ENCODE data around the gene HOXC4. TPM values are rescaled to one million over a fixed set of nuclear protein-coding genes. Genes with fewer than 3 reads are reported as not detected.
A peak's percentile ranks its signal among the peaks of the same experiment; 100 is the strongest.

The HOXC4 gene
- total RNA-seq, 1 donor from 2014 or later: not detected

DNA sequence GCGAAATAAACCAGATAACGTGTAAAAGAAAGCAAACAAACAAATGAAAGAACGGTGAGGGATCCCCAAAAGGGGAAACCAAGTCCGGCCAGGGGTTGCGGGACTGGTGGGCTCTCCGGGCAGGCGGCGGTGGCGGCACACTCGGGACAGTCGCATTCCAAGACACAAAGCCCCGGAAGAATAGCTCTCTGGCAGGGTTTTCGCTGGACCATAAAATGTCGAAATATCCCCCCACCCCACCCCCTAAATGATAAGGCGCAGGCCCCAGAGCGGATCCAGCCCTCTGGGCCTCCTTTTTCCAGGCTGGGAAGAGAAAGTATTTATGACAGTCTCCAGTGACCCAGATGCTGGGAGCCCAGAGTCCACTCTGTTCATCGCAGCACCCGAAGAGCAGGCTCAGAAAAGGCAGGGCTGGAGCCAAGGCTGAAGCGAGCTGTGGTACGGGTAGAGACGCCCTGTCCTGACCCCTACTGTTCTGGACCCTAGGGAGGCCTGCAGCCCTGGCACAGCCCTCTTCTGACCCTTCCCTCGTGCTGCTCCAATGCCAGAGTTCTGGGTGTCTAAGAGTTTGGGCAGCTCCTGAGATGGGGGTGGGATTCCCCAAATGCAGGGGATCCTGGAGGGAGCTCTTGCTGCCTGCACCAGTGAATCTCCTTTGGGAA, 46.9 kb upstream of the HOXC4 start:
- Mint-ChIP-seq H3K36me3 (ENCODE audit: low read depth, unreplicated experiment) (peaks cover 2% of the 10 kb centered on the region), H3K4me3 (ENCODE audit: unreplicated experiment) (no peak overlapping the region), H3K27ac (ENCODE audit: unreplicated experiment) (no peak overlapping the region), H3K27me3 (ENCODE audit: low read depth, unreplicated experiment) (peaks cover 91% of the 10 kb centered on the region), H3K4me1 (ENCODE audit: low read depth, unreplicated experiment) (no peaks in the 10 kb centered on the region), H3K9me3 (ENCODE audit: unreplicated experiment) (peaks cover 16% of the 10 kb centered on the region)
- Histone ChIP-seq H3K4me3 (ENCODE audit: insufficient read depth, low read depth, low read length) (peak overlapping the region; percentile 31), H3K36me3 (ENCODE audit: insufficient read depth, low read length) (no peaks in the 10 kb centered on the region), H3K4me1 (ENCODE audit: insufficient read depth, low read length) (peaks cover 5% of the 10 kb centered on the region), H3K27ac (ENCODE audit: low read depth, low read length) (no peak overlapping the region), H3K27me3 (ENCODE audit: insufficient read depth, low read length) (peaks cover 91% of the 10 kb centered on the region), H3K9ac (ENCODE audit: low read length) (peak overlapping the region; percentile 43), H4K20me1 (ENCODE audit: insufficient read depth, low read length) (no peaks in the 10 kb centered on the region), H3K9me3 (ENCODE audit: insufficient read depth, low read depth, low read length) (no peaks in the 10 kb centered on the region), H3K4me2 (ENCODE audit: low read length) (peak overlapping the region; percentile 82), H3K79me2 (ENCODE audit: insufficient read depth, low read length) (no peaks in the 10 kb centered on the region), H2AFZ (ENCODE audit: low read depth, low read length) (peak overlapping the region; percentile 37)
- TF ChIP-seq CTCF (IDR thresholded peaks at IDR 0.05; ENCODE audit: insufficient read depth, low read depth, low read length): no peak
- no peak for TF ChIP-seq EZH2 (IDR thresholded peaks at IDR 0.05; ENCODE audit: insufficient read depth, low read length)
- FAIRE-seq (no peak), DNase-seq (ENCODE audit: low read depth) (no peak)

- Mint-ChIP-seq H3K27me3 (ENCODE audit: low read depth, unreplicated experiment) (peaks cover 90% of the 10 kb centered on the region), H3K9me3 (ENCODE audit: unreplicated experiment) (peaks cover 10% of the 10 kb centered on the region), H3K27ac (ENCODE audit: unreplicated experiment) (no peak overlapping the region), H3K4me1 (ENCODE audit: low read depth, unreplicated experiment) (no peaks in the 10 kb centered on the region), H3K4me3 (ENCODE audit: unreplicated experiment) (no peak overlapping the region), H3K36me3 (ENCODE audit: low read depth, unreplicated experiment) (peaks cover 2% of the 10 kb centered on the region)
- Histone ChIP-seq H4K20me1 (ENCODE audit: insufficient read depth, low read length) (no peaks in the 10 kb centered on the region), H3K4me2 (ENCODE audit: low read length) (no peak overlapping the region), H3K27me3 (ENCODE audit: insufficient read depth, low read length) (peaks cover 90% of the 10 kb centered on the region), H2AFZ (ENCODE audit: low read depth, low read length) (no peak overlapping the region), H3K9me3 (ENCODE audit: insufficient read depth, low read depth, low read length) (no peaks in the 10 kb centered on the region), H3K27ac (ENCODE audit: low read depth, low read length) (no peak overlapping the region), H3K9ac (ENCODE audit: low read length) (no peak overlapping the region), H3K36me3 (ENCODE audit: insufficient read depth, low read length) (no peaks in the 10 kb centered on the region), H3K4me3 (ENCODE audit: insufficient read depth, low read depth, low read length) (no peak overlapping the region), H3K4me1 (ENCODE audit: insufficient read depth, low read length) (peaks cover 5% of the 10 kb centered on the region), H3K79me2 (ENCODE audit: insufficient read depth, low read length) (no peaks in the 10 kb centered on the region)
- TF ChIP-seq EZH2 (IDR thresholded peaks at IDR 0.05; ENCODE audit: insufficient read depth, low read length): no peak
- TF ChIP-seq CTCF (IDR thresholded peaks at IDR 0.05; ENCODE audit: insufficient read depth, low read depth, low read length): no peak
- DNase-seq (ENCODE audit: low read depth): no peak
- no peak for FAIRE-seq
Measured at GRCh38 chr12:54007538-54008259, 45.9 kb upstream of the HOXC4 start.

GRCh38 chr12:54008260-54008552, 45.4 kb upstream of the HOXC4 start:
- Histone ChIP-seq H3K27me3 (ENCODE audit: insufficient read depth, low read length) (peaks cover 90% of the 10 kb centered on the region), H3K27ac (ENCODE audit: low read depth, low read length) (no peak overlapping the region), H3K79me2 (ENCODE audit: insufficient read depth, low read length) (no peaks in the 10 kb centered on the region), H3K4me1 (ENCODE audit: insufficient read depth, low read length) (peaks cover 5% of the 10 kb centered on the region), H3K9ac (ENCODE audit: low read length) (no peak overlapping the region), H2AFZ (ENCODE audit: low read depth, low read length) (no peak overlapping the region), H3K4me2 (ENCODE audit: low read length) (no peak overlapping the region), H4K20me1 (ENCODE audit: insufficient read depth, low read length) (no peaks in the 10 kb centered on the region), H3K4me3 (ENCODE audit: insufficient read depth, low read depth, low read length) (no peak overlapping the region), H3K9me3 (ENCODE audit: insufficient read depth, low read depth, low read length) (no peaks in the 10 kb centered on the region), H3K36me3 (ENCODE audit: insufficient read depth, low read length) (no peaks in the 10 kb centered on the region)
- Mint-ChIP-seq H3K4me1 (ENCODE audit: low read depth, unreplicated experiment) (no peaks in the 10 kb centered on the region), H3K36me3 (ENCODE audit: low read depth, unreplicated experiment) (peaks cover 2% of the 10 kb centered on the region), H3K27ac (ENCODE audit: unreplicated experiment) (no peak overlapping the region), H3K27me3 (ENCODE audit: low read depth, unreplicated experiment) (peaks cover 90% of the 10 kb centered on the region), H3K4me3 (ENCODE audit: unreplicated experiment) (no peak overlapping the region), H3K9me3 (ENCODE audit: unreplicated experiment) (peaks cover 10% of the 10 kb centered on the region)
- FAIRE-seq: no peak
- DNase-seq (ENCODE audit: low read depth): no peak
- TF ChIP-seq EZH2 (IDR thresholded peaks at IDR 0.05; ENCODE audit: insufficient read depth, low read length): no peak
- TF ChIP-seq CTCF (IDR thresholded peaks at IDR 0.05; ENCODE audit: insufficient read depth, low read depth, low read length): no peak
